Kidney (tissue), 14 donors: ENCODE results near the gene C17orf75. TPM values are rescaled to one million over a fixed set of nuclear protein-coding genes. Genes with fewer than 3 reads are reported as not detected.

Experiments used
- DNase-seq, 5 donors: peaks; one replicate each; pipeline ENCODE4 v3.0.0-alpha.2; 2013 to 2020
- FAIRE-seq: peaks from 2 replicates; lab custom pipeline; 2012; peaks lifted over from hg19 to GRCh38; lab: Jason Lieb, UNC
- H3K27ac ChIP-seq, 2 donors: one replicate each; pipeline ENCODE4 v1.7.0; 2013; ENCODE audit warnings: low read depth in 2 of 2, low read length in 2 of 2, inconsistent platforms in 1 of 2
- H3K27me3 ChIP-seq: one replicate; pipeline ENCODE4 v1.7.1; 2013; ENCODE audit warnings: low read length, inconsistent platforms; ENCODE audit not compliant: control insufficient read depth, insufficient read depth
- H3K36me3 ChIP-seq, 3 donors: one replicate each; pipeline versions ENCODE4 v1.7.0 to v1.7.1; 2013; ENCODE audit warnings: low read length in 3 of 3, control low read depth in 1 of 3, inconsistent platforms in 1 of 3; ENCODE audit not compliant: insufficient read depth in 3 of 3, control insufficient read depth in 2 of 3
- H3K4me1 ChIP-seq, 3 donors: one replicate each; pipeline versions ENCODE4 v1.7.0 to v1.7.1; 2013; ENCODE audit warnings: low read length in 3 of 3, inconsistent platforms in 1 of 3, low read depth in 1 of 3; ENCODE audit not compliant: control insufficient read depth in 2 of 3, insufficient read depth in 2 of 3
- H3K4me3 ChIP-seq, 3 donors: one replicate each; pipeline versions ENCODE4 v1.7.0 to v1.8.1; 2013; ENCODE audit warnings: low read length in 3 of 3, control low read depth in 1 of 3, inconsistent platforms in 1 of 3
- H3K9ac ChIP-seq, 3 donors: one replicate each; pipeline versions ENCODE4 v1.7.0 to v1.7.1; 2013; ENCODE audit warnings: low read length in 3 of 3, control low read depth in 1 of 3, inconsistent platforms in 1 of 3
- H3K9me3 ChIP-seq, 3 donors: one replicate each; pipeline versions ENCODE4 v1.7.0 to v1.7.1; 2013; ENCODE audit warnings: low read length in 3 of 3, control low read depth in 1 of 3, inconsistent platforms in 1 of 3; ENCODE audit not compliant: control insufficient read depth in 2 of 3, insufficient read depth in 1 of 3
- intact Hi-C: fragments of 100-400 bp; cut with DNase I; formaldehyde crosslinking; loops from one replicate; pipeline ENCODE4 v1.11.1; 2022
- polyA plus RNA-seq: library from polyadenylated mRNA; stranded (reverse); fragments of 350-450 nt; fragmentation: Illumina TruSeq; extraction: RNeasy Lipid Tissue Mini Kit (QIAGEN cat#74804); gene quantifications from one replicate; pipeline ENCODE4 v1.2.3, GENCODE V29; 2014; ENCODE audit warnings: low read depth, low replicate concordance; ENCODE audit not compliant: insufficient read depth
- total RNA-seq: library from RNA; stranded (reverse); fragmentation: NEBNext Ultra II Directional; extraction: Animal tissue kit (Norgen Biotek cat#: 25700); gene quantifications from one replicate; pipeline ENCODE4 v1.2.1, GENCODE V29; 2021
- TF ChIP-seq, protein P1 (sequence below): IDR thresholded peaks from 3 replicates; pipeline ENCODE4 v1.5.1; 2012; ENCODE audit warnings: mild to moderate bottlenecking, moderate library complexity, borderline replicate concordance; ENCODE audit not compliant: insufficient read depth; ENCODE audit errors: extremely low read depth
- donor health status: control.
- donor health status: control.
- donor health status: control.
- donor health status: control.
- donor health status: control.
- donor health status: DM: yes; HTN: yes; CAD: no.
- donor health status: Normal renal cell carcinoma (clear cell type).

Gene C17orf75
- total and polyA plus RNA-seq, 2 donors from 2014 or later, result 19.4 to 31.6 TPM

DNA sequence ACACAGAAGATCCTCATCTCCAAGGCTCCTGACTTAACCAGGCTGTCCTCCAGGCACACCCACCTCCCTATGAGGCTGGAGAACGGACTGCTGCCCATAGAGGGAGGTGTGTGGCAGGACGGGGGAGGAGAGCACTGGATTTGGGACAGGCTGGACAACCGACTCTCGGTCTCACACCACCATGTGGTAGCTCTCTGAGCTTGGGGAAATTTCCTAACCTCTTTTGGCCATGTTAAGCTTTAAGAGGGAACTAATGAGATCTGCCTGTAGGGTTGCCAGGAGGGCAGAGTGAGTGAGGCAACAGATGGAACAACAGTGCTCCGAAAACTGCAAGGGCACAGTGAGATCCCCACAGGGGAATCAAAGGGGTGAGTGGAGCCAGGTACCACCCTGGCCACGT lies 43.7 kb downstream of the C17orf75 start:
- Histone ChIP-seq H3K36me3 (no peaks in the 10 kb centered on the region), H3K9ac (no peak overlapping the region), H3K4me1 (peaks cover 0 to 3% (median 0%) of the 10 kb centered on the region in 3 donors), H3K4me3 (no peak overlapping the region), H3K27me3 (no peaks in the 10 kb centered on the region), H3K9me3 (no peaks in the 10 kb centered on the region), H3K27ac (no peak overlapping the region)
- FAIRE-seq (no peak), DNase-seq (no peak)
- intact Hi-C loops, result no loop called here
- TF ChIP-seq, protein P1, sequence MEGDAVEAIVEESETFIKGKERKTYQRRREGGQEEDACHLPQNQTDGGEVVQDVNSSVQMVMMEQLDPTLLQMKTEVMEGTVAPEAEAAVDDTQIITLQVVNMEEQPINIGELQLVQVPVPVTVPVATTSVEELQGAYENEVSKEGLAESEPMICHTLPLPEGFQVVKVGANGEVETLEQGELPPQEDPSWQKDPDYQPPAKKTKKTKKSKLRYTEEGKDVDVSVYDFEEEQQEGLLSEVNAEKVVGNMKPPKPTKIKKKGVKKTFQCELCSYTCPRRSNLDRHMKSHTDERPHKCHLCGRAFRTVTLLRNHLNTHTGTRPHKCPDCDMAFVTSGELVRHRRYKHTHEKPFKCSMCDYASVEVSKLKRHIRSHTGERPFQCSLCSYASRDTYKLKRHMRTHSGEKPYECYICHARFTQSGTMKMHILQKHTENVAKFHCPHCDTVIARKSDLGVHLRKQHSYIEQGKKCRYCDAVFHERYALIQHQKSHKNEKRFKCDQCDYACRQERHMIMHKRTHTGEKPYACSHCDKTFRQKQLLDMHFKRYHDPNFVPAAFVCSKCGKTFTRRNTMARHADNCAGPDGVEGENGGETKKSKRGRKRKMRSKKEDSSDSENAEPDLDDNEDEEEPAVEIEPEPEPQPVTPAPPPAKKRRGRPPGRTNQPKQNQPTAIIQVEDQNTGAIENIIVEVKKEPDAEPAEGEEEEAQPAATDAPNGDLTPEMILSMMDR, result no peak

DNA sequence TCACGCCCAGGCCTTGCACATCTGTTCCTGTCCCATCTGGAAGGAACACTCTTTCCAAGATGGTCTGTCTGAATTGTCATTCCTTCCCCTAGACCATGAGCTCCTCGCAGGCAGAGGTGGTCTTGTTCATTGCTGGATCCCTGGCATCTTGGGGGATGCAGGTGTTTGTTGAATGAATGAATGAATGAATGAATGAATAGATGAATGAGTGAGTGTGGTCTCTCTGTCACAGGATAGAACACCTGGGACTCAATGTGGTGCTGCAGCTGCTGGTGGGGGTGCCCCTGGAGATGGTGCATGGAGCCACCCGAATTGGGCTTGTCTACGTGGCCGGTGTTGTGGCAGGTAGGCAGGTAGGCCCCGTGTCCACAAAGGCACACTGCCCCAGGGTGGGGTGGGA lies 44.1 kb downstream of the C17orf75 start:
- DNase-seq, result no peak
- H3K27me3 ChIP-seq, result no peaks in the 10 kb centered on the region
- intact Hi-C loops, result no loop called here

DNA sequence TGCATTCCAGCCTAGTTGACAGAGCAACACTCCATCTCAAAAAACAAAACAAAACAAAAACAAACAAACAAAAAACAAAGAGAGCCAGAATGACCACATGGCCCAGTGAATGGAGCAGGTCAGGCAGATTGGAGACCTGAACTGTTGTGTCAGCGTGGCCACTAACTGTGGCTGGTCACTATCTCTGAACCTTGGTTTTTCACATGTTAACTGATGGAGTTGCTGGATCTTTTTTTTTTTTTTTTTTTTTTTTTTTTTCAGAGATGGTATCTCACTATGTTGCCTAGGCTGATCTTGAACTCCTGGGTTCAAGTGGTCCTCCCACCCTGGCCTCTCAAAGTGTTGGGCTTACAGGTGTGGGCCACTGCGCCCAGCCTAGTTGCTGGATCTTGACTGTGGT lies 44.5 kb downstream of the C17orf75 start:
- DNase-seq (no peak), FAIRE-seq (no peak)
- H3K27me3 ChIP-seq, result no peaks in the 10 kb centered on the region
- no peaks in the 10 kb centered on the region for H3K36me3 ChIP-seq
- intact Hi-C loops, result no loop called here
- no peaks in the 10 kb centered on the region for H3K9me3 ChIP-seq
- no peaks in the 10 kb centered on the region for H3K4me1 ChIP-seq
- no peak overlapping the region for H3K9ac ChIP-seq
- no peak overlapping the region for H3K4me3 ChIP-seq
- TF ChIP-seq, protein P1, result no peak
- no peak overlapping the region for H3K27ac ChIP-seq

More for the DNA sequence above, 44.1 kb downstream of the C17orf75 start:
- FAIRE-seq, result no peak
- H3K9me3 ChIP-seq, result no peaks in the 10 kb centered on the region
- no peak overlapping the region for H3K4me3 ChIP-seq
- H3K4me1 ChIP-seq, result peaks cover 0 to under 1% (median 0%) of the 10 kb centered on the region in 3 donors
- no peaks in the 10 kb centered on the region for H3K36me3 ChIP-seq
- no peak overlapping the region for H3K9ac ChIP-seq
- TF ChIP-seq, protein P1, result no peak
- H3K27ac ChIP-seq, result no peak overlapping the region

DNA sequence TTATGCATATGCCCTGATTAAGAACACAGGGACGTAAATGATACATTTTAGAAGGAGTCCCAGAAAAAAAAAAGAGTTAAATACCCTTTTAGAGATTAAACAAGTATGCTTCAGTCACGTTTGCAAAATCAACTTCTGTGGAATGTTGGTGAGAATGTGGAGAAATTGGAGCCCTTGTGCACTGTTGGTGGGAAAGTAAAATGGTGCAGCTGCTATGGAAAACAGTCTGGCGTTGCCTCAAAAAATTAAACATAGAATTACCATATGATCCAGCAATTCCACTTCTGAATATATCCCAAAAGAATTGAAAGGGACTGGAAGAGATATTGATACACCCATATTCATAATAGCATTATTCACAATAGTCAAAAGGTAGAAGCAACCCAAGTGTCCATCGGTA lies 49.9 kb downstream of the C17orf75 start:
- DNase-seq (no peak), FAIRE-seq (no peak)
- no peaks in the 10 kb centered on the region for H3K36me3 ChIP-seq
- no peak overlapping the region for H3K9ac ChIP-seq
- intact Hi-C loops, result no loop called here
- no peak overlapping the region for H3K4me3 ChIP-seq
- H3K4me1 ChIP-seq, result no peaks in the 10 kb centered on the region
- TF ChIP-seq, protein P1, result no peak
- no peaks in the 10 kb centered on the region for H3K9me3 ChIP-seq
- no peak overlapping the region for H3K27ac ChIP-seq
- no peaks in the 10 kb centered on the region for H3K27me3 ChIP-seq
